PC-9 (cell line): ENCODE data around the gene SSX5. TPM values are rescaled to one million over a fixed set of nuclear protein-coding genes. Genes with fewer than 3 reads are reported as not detected.
"Not testable (repeated sequence)": the region's sequence is repeated elsewhere in the genome, so short reads cannot be mapped to it uniquely, and the experiment has no call there.

Experiments used
- Bru-seq: library from RNA; stranded (reverse); fragments of 400-500 nt; gene quantifications from one replicate; lab custom pipeline; 2021; lab: Mats Ljungman, UMichigan
- BruChase-seq, 2 experiments: library from RNA; stranded (reverse); fragments of 400-500 nt; gene quantifications; one replicate each; lab custom pipeline; 2021; lab: Mats Ljungman, UMichigan
- BruUV-seq: library from RNA; stranded (reverse); fragments of 400-500 nt; replicated peaks from 2 replicates; lab custom pipeline; 2021; lab: Mats Ljungman, UMichigan
- CTCF ChIA-PET: fragments of 300-600 bp; sonication (Branson Sonifier 250); formaldehyde crosslinking; loops from one replicate; lab custom pipeline; 2022; ENCODE audit warnings: antibody characterized with exemption; lab: Charles Lee
- POLR2A ChIA-PET: fragments of 300-600 bp; sonication (Branson Sonifier 250); formaldehyde crosslinking; loops from one replicate; lab custom pipeline; 2022; ENCODE audit warnings: antibody characterized with exemption; ENCODE audit not compliant: unreplicated experiment; lab: Charles Lee
- DNase-seq, 2 experiments: peaks; one replicate each; pipeline versions ENCODE4 v3.0.0 to v3.0.0-alpha.2; 2015 to 2022; ENCODE audit warnings: mixed read lengths in 1 of 2
- H2AFZ ChIP-seq: fragments of 200-600 bp; sonication (generic); 2 replicates; pipeline ENCODE4 v1.8.1; 2017; ENCODE audit warnings: antibody characterized with exemption
- H3F3A ChIP-seq: fragments of 200-600 bp; sonication (generic); 2 replicates; pipeline ENCODE4 v1.8.1; 2017; ENCODE audit warnings: antibody characterized with exemption, mild to moderate bottlenecking, low read depth; ENCODE audit not compliant: insufficient read depth
- H3K27ac ChIP-seq: fragments of 200-600 bp; sonication (generic); 2 replicates; pipeline ENCODE4 v1.6.1; 2016; ENCODE audit warnings: mixed run types
- H3K27me3 ChIP-seq: fragments of 200-600 bp; sonication (generic); 2 replicates; pipeline ENCODE4 v1.6.1; 2016; ENCODE audit warnings: low read depth, mixed run types; ENCODE audit not compliant: insufficient read depth
- H3K36me3 ChIP-seq: fragments of 200-600 bp; sonication (generic); 2 replicates; pipeline ENCODE4 v1.6.1; 2016; ENCODE audit warnings: low read depth, mixed run types
- H3K4me1 ChIP-seq: fragments of 200-600 bp; sonication (generic); replicated peaks from 2 replicates; pipeline ENCODE4 v1.6.1; 2016; ENCODE audit warnings: mixed run types; ENCODE audit not compliant: insufficient read depth
- H3K4me2 ChIP-seq: fragments of 200-600 bp; sonication (generic); 2 replicates; pipeline ENCODE4 v1.6.1; 2017; ENCODE audit warnings: mixed run types
- H3K4me3 ChIP-seq: fragments of 200-600 bp; sonication (generic); 2 replicates; pipeline ENCODE4 v1.6.1; 2016; ENCODE audit warnings: mixed run types
- H3K79me2 ChIP-seq: fragments of 200-600 bp; sonication (generic); 2 replicates; pipeline ENCODE4 v1.6.1; 2017; ENCODE audit warnings: low read depth, mixed run types
- H3K9me2 ChIP-seq: fragments of 200-600 bp; sonication (generic); 2 replicates; pipeline ENCODE4 v1.8.1; 2017; ENCODE audit warnings: mild to moderate bottlenecking; ENCODE audit not compliant: insufficient read depth
- H3K9me3 ChIP-seq: fragments of 200-600 bp; sonication (generic); 2 replicates; pipeline ENCODE4 v1.8.1; 2016; ENCODE audit warnings: low read depth; ENCODE audit not compliant: insufficient read depth
- H4K20me1 ChIP-seq: fragments of 200-600 bp; sonication (generic); 2 replicates; pipeline ENCODE4 v1.8.1; 2017; ENCODE audit not compliant: insufficient read depth
- EZH2 ChIP-seq: fragments of 200-600 bp; sonication (generic); IDR thresholded peaks from 2 replicates; pipeline ENCODE4 v1.8.0; 2017; ENCODE audit warnings: antibody characterized with exemption, low read depth
- intact Hi-C: fragments of 100-400 bp; cut with micrococcal nuclease; formaldehyde crosslinking; loops from one replicate; pipeline ENCODE4 v1.10.0; 2022; ENCODE audit not compliant: unreplicated experiment
- long read RNA-seq: library from polyadenylated mRNA; stranded (forward); transcript quantifications from one replicate; pipeline ENCODE4 v2.0.0, GENCODE V29; 2022
- total RNA-seq: library from RNA; stranded (reverse); gene quantifications from 2 replicates; pipeline ENCODE4 v1.2.3, GENCODE V29; 2021

Gene SSX5
- total RNA-seq (not detected in 2 replicates), Bru-seq, nascent RNA (not detected), BruChase-seq, experiment 1, labeled RNA remaining after a 2-hour chase (not detected), BruChase-seq, experiment 2, labeled RNA remaining after a 6-hour chase (not detected)
- long read RNA-seq: 0 reads

- BruUV-seq: no TSS peak
- ChIA-PET CTCF (no interaction called here), POLR2A (no interaction called here)
- Histone ChIP-seq H3F3A (no peaks in the 10 kb centered on the region), H3K4me2 (no peak within 1 kb of the TSS), H3K27ac (no peak within 1 kb of the TSS), H3K9me3 (no peaks in the 10 kb centered on the region), H2AFZ (no peak within 1 kb of the TSS), H3K36me3 (no peaks in the 10 kb centered on the region), H4K20me1 (no peaks in the 10 kb centered on the region), H3K4me3 (no peak within 1 kb of the TSS), H3K79me2 (no peaks in the 10 kb centered on the region), H3K4me1 (no peaks in the 10 kb centered on the region), H3K27me3 (no peaks in the 10 kb centered on the region), H3K9me2 (no peaks in the 10 kb centered on the region)
- TF ChIP-seq EZH2: no peak
- no peak for DNase-seq
- intact Hi-C loops: no loop called here
These were observed at the start of gene SSX5 for GRCh38 chrX:48196745-48197201. Gene SSX5 (minus strand): TSS chrX:48196795. CDS start chrX:48195358, 1,437 bp downstream.

- H3K4me1 ChIP-seq, DNase-seq, BruUV-seq, H3K27me3 ChIP-seq, H3F3A ChIP-seq, H3K27ac ChIP-seq, intact Hi-C loops, POLR2A ChIA-PET, H2AFZ ChIP-seq, H3K4me2 ChIP-seq, H3K9me2 ChIP-seq, H3K79me2 ChIP-seq, H3K9me3 ChIP-seq, CTCF ChIA-PET, H4K20me1 ChIP-seq, H3K36me3 ChIP-seq, H3K4me3 ChIP-seq: not testable (repeated sequence)
These were observed 27.6 kb upstream of the SSX5 start for GRCh38 chrX:48224196-48224595.

- H3K9me3 ChIP-seq, H3K9me2 ChIP-seq, H2AFZ ChIP-seq, intact Hi-C loops, H3K79me2 ChIP-seq, H3K27ac ChIP-seq, BruUV-seq, H3F3A ChIP-seq, H3K4me3 ChIP-seq, H3K27me3 ChIP-seq, H3K4me1 ChIP-seq, POLR2A ChIA-PET, DNase-seq, CTCF ChIA-PET, H3K36me3 ChIP-seq, H4K20me1 ChIP-seq, H3K4me2 ChIP-seq: not testable (repeated sequence)
These were observed 17.7 kb upstream of the SSX5 start for GRCh38 chrX:48214341-48214740.

GRCh38 chrX:48190024-48190423 is 6.6 kb downstream of the SSX5 start:
- H3K4me3 ChIP-seq, H2AFZ ChIP-seq, H4K20me1 ChIP-seq, CTCF ChIA-PET, H3K36me3 ChIP-seq, DNase-seq, H3K9me2 ChIP-seq, H3K27me3 ChIP-seq, H3K4me2 ChIP-seq, H3K79me2 ChIP-seq, intact Hi-C loops, H3K27ac ChIP-seq, H3K4me1 ChIP-seq, H3K9me3 ChIP-seq, BruUV-seq, POLR2A ChIA-PET, H3F3A ChIP-seq: not testable (repeated sequence)

- H3K4me1 ChIP-seq, H3K27me3 ChIP-seq, H3K4me3 ChIP-seq, H3K27ac ChIP-seq, H3K79me2 ChIP-seq, H3F3A ChIP-seq, intact Hi-C loops, H3K9me2 ChIP-seq, BruUV-seq, H3K9me3 ChIP-seq, CTCF ChIA-PET, H4K20me1 ChIP-seq, H3K4me2 ChIP-seq, POLR2A ChIA-PET, DNase-seq, H3K36me3 ChIP-seq, H2AFZ ChIP-seq: not testable (repeated sequence)
These were observed 14.7 kb downstream of the SSX5 start for GRCh38 chrX:48181882-48182281.
